Kidney (tissue), 14 donors: ENCODE data around the gene KLC1. TPM values are rescaled to one million over a fixed set of nuclear protein-coding genes. Genes with fewer than 3 reads are reported as not detected.

Experiments
- DNase-seq, 5 donors: peaks; one replicate each; pipeline ENCODE4 v3.0.0-alpha.2; 2013 to 2020
- FAIRE-seq: peaks from 2 replicates; lab custom pipeline; 2012; peaks lifted over from hg19 to GRCh38; lab: Jason Lieb, UNC
- H3K27ac ChIP-seq, 2 donors: one replicate each; pipeline ENCODE4 v1.7.0; 2013; ENCODE audit warnings: low read depth in 2 of 2, low read length in 2 of 2, inconsistent platforms in 1 of 2
- H3K27me3 ChIP-seq: one replicate; pipeline ENCODE4 v1.7.1; 2013; ENCODE audit warnings: low read length, inconsistent platforms; ENCODE audit not compliant: control insufficient read depth, insufficient read depth
- H3K36me3 ChIP-seq, 3 donors: one replicate each; pipeline versions ENCODE4 v1.7.0 to v1.7.1; 2013; ENCODE audit warnings: low read length in 3 of 3, control low read depth in 1 of 3, inconsistent platforms in 1 of 3; ENCODE audit not compliant: insufficient read depth in 3 of 3, control insufficient read depth in 2 of 3
- H3K4me1 ChIP-seq, 3 donors: one replicate each; pipeline versions ENCODE4 v1.7.0 to v1.7.1; 2013; ENCODE audit warnings: low read length in 3 of 3, inconsistent platforms in 1 of 3, low read depth in 1 of 3; ENCODE audit not compliant: control insufficient read depth in 2 of 3, insufficient read depth in 2 of 3
- H3K4me3 ChIP-seq, 3 donors: one replicate each; pipeline versions ENCODE4 v1.7.0 to v1.8.1; 2013; ENCODE audit warnings: low read length in 3 of 3, control low read depth in 1 of 3, inconsistent platforms in 1 of 3
- H3K9ac ChIP-seq, 3 donors: one replicate each; pipeline versions ENCODE4 v1.7.0 to v1.7.1; 2013; ENCODE audit warnings: low read length in 3 of 3, control low read depth in 1 of 3, inconsistent platforms in 1 of 3
- H3K9me3 ChIP-seq, 3 donors: one replicate each; pipeline versions ENCODE4 v1.7.0 to v1.7.1; 2013; ENCODE audit warnings: low read length in 3 of 3, control low read depth in 1 of 3, inconsistent platforms in 1 of 3; ENCODE audit not compliant: control insufficient read depth in 2 of 3, insufficient read depth in 1 of 3
- intact Hi-C: fragments of 100-400 bp; cut with DNase I; formaldehyde crosslinking; loops from one replicate; pipeline ENCODE4 v1.11.1; 2022
- polyA plus RNA-seq: library from polyadenylated mRNA; stranded (reverse); fragments of 350-450 nt; fragmentation: Illumina TruSeq; extraction: RNeasy Lipid Tissue Mini Kit (QIAGEN cat#74804); gene quantifications from one replicate; pipeline ENCODE4 v1.2.3, GENCODE V29; 2014; ENCODE audit warnings: low read depth, low replicate concordance; ENCODE audit not compliant: insufficient read depth
- total RNA-seq: library from RNA; stranded (reverse); fragmentation: NEBNext Ultra II Directional; extraction: Animal tissue kit (Norgen Biotek cat#: 25700); gene quantifications from one replicate; pipeline ENCODE4 v1.2.1, GENCODE V29; 2021
- TF ChIP-seq, protein P1 (sequence below): IDR thresholded peaks from 3 replicates; pipeline ENCODE4 v1.5.1; 2012; ENCODE audit warnings: mild to moderate bottlenecking, moderate library complexity, borderline replicate concordance; ENCODE audit not compliant: insufficient read depth; ENCODE audit errors: extremely low read depth
- donor health status: control.
- donor health status: control.
- donor health status: control.
- donor health status: control.
- donor health status: control.
- donor health status: DM: yes; HTN: yes; CAD: no.
- donor health status: Normal renal cell carcinoma (clear cell type).

The KLC1 gene
- total and polyA plus RNA-seq, 2 donors from 2014 or later = 49.8 to 152 TPM

DNA sequence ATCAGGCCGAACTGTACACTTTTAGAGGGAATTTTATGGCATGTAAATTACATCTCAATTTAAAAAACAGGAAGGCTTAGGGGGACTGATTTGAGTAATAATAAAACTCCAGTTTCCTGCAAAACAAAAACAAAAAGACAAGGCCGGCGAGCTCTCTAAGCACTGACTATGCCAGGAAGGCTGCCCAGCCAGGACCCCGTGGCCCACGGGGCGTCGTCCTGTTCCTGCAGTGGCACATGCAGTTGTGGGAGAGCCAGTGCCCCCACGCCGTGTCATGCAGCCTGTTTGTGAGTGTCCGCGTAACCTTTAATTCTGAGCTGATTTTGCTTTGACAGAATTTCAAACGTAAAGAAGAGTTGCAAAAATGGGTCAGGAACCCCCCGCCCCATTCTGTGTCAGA lies 75.7 kb downstream of the KLC1 start:
- TF ChIP-seq, protein P1, sequence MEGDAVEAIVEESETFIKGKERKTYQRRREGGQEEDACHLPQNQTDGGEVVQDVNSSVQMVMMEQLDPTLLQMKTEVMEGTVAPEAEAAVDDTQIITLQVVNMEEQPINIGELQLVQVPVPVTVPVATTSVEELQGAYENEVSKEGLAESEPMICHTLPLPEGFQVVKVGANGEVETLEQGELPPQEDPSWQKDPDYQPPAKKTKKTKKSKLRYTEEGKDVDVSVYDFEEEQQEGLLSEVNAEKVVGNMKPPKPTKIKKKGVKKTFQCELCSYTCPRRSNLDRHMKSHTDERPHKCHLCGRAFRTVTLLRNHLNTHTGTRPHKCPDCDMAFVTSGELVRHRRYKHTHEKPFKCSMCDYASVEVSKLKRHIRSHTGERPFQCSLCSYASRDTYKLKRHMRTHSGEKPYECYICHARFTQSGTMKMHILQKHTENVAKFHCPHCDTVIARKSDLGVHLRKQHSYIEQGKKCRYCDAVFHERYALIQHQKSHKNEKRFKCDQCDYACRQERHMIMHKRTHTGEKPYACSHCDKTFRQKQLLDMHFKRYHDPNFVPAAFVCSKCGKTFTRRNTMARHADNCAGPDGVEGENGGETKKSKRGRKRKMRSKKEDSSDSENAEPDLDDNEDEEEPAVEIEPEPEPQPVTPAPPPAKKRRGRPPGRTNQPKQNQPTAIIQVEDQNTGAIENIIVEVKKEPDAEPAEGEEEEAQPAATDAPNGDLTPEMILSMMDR = no peak
- no peak for FAIRE-seq
- no peak overlapping the region for H3K4me3 ChIP-seq
- no peak for DNase-seq
- H3K4me1 ChIP-seq = peaks cover 0 to 13% (median 0%) of the 10 kb centered on the region in 3 donors
- intact Hi-C loops = no loop called here
- H3K9ac ChIP-seq = no peak overlapping the region
- no peaks in the 10 kb centered on the region for H3K27me3 ChIP-seq
- no peaks in the 10 kb centered on the region for H3K9me3 ChIP-seq
- peaks cover 0 to 11% (median 0%) of the 10 kb centered on the region in 3 donors for H3K36me3 ChIP-seq
- H3K27ac ChIP-seq = peak overlapping the region; percentile 57 to 65

GRCh38 chr14:103705118-103705503 lies 76.1 kb downstream of the KLC1 start:
- intact Hi-C loops = no loop called here
- peaks cover 0 to 11% (median 0%) of the 10 kb centered on the region in 3 donors for H3K36me3 ChIP-seq
- H3K4me3 ChIP-seq = no peak overlapping the region
- no peak overlapping the region for H3K9ac ChIP-seq
- TF ChIP-seq, protein P1 = no peak
- H3K27me3 ChIP-seq = no peaks in the 10 kb centered on the region
- H3K27ac ChIP-seq = peak overlapping the region; percentile 57 to 65
- DNase-seq = peak; percentile 59 to 90 (median 69)
- no peak for FAIRE-seq
- H3K9me3 ChIP-seq = no peaks in the 10 kb centered on the region
- H3K4me1 ChIP-seq = peaks cover 0 to 13% (median 0%) of the 10 kb centered on the region in 3 donors

GRCh38 chr14:103705504-103706284 lies 76.7 kb downstream of the KLC1 start:
- H3K9ac ChIP-seq = no peak overlapping the region
- H3K27ac ChIP-seq = peak overlapping the region; percentile 45 to 57
- intact Hi-C loops = no loop called here
- no peaks in the 10 kb centered on the region for H3K9me3 ChIP-seq
- FAIRE-seq (no peak), DNase-seq (peak in 1 of 5 donors; percentile 48)
- no peak overlapping the region for H3K4me3 ChIP-seq
- H3K4me1 ChIP-seq = peaks cover 0 to 13% (median 0%) of the 10 kb centered on the region in 3 donors
- H3K27me3 ChIP-seq = no peaks in the 10 kb centered on the region
- peaks cover 0 to 11% (median 0%) of the 10 kb centered on the region in 3 donors for H3K36me3 ChIP-seq
- TF ChIP-seq, protein P1 = no peak
